ENCODE results near the gene CC2D1A.

CC2D1A gene

GRCh38 chr19:13979244-13979615, 73.2 kb downstream of the CC2D1A start:
- DNase-seq (ENCODE audit: low read depth, low spot score), result peak; percentile 51

DNA sequence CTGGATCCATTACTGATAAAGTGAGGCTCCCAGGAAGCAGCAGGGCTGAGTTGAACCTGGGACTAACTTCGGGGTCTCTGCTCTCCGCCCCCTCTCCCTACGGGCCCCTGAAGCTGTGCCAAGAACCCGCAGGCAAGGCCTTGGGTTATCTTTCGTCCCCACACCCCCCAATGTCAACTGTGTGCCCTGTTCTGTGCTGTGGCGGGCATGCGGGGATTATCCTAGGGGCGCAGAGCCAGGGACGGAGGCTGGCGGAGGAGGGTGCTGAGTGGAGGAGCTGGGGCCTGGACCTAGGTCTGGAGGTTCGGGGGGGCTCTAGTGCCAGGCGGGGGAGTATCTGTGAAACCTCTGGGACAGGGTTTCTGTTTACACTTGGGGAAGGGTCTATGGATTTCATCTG, 73.7 kb downstream of the CC2D1A start:
- DNase-seq (ENCODE audit: low read depth, low spot score), result no peak

- no peak for DNase-seq (ENCODE audit: low read depth, low spot score)
Measured at GRCh38 chr19:13980340-13980739, 74.3 kb downstream of the CC2D1A start.

All from ELF-1 (cell line).